LNCaP clone FGC (cell line): Measurements from ENCODE around the gene RNU6-8.

Source experiments
- DNase-seq: peaks from one replicate; pipeline ENCODE4 v3.0.0-alpha.2; 2011; ENCODE audit warnings: low read depth
- H3K4me3 ChIP-seq: 2 replicates; pipeline ENCODE4 v1.5.1; 2011; ENCODE audit warnings: mild to moderate bottlenecking, low read depth, low read length, control low read depth
- CTCF ChIP-seq: IDR thresholded peaks from 2 replicates; pipeline ENCODE4 v1.5.1; 2012; ENCODE audit warnings: mild to moderate bottlenecking; ENCODE audit not compliant: control insufficient read depth, insufficient read depth; ENCODE audit errors: extremely low read depth

The RNU6-8 gene

DNA sequence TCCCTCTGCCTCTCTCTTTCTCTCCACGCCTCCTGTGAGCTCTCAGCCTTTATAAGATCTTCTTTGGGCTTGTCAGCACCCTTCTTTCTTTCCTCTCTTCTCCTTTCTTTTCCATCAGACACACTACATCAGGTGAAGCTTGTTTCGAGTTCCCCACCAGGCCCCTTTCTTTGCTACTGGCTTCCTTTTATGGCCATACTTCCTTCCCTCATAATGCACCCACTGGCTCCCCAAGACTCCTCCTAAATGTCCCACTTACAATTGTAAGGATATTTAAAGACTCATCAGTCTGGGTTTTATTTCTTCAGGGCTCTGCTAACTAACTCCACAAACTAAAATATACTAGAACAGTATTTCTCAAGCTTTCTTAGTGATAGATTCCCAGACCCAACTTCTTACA is 3.5 kb upstream of the RNU6-8 start:
- no peak for DNase-seq
- H3K4me3 ChIP-seq, result no peak overlapping the region
- TF ChIP-seq CTCF, result no peak

DNA sequence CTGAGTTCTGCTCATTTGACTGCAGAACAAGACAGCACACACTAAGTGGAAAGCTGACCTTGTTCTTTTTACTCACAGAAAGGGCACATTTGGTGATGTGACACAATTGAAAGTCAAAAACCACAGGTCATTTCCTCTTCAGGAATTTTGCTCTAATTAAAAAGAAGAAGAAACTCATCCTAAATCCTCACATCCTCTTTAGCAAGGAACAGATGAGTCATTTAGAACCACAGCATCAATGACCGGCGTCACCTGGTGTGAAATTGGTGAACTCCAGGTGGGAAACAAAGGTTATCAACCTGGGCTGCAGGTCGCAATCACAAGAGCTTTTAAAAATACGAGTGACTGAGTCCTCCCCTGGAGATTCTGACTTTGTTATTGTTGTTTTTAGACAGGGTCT is 2.9 kb upstream of the RNU6-8 start:
- no peak overlapping the region for H3K4me3 ChIP-seq
- no peak for DNase-seq
- no peak for TF ChIP-seq CTCF

- TF ChIP-seq CTCF, result no peak
- H3K4me3 ChIP-seq, result no peak overlapping the region
Observed at GRCh38 chr14:32205554-32205953, 2.5 kb upstream of the RNU6-8 start.

GRCh38 chr14:32203928-32204357 is 874 bp upstream of the RNU6-8 start:
- peak overlapping the region; percentile 72 for H3K4me3 ChIP-seq
- no peak for TF ChIP-seq CTCF
- no peak for DNase-seq

More at GRCh38 chr14:32205554-32205953, 2.5 kb upstream of the RNU6-8 start:
- DNase-seq, result no peak

DNA sequence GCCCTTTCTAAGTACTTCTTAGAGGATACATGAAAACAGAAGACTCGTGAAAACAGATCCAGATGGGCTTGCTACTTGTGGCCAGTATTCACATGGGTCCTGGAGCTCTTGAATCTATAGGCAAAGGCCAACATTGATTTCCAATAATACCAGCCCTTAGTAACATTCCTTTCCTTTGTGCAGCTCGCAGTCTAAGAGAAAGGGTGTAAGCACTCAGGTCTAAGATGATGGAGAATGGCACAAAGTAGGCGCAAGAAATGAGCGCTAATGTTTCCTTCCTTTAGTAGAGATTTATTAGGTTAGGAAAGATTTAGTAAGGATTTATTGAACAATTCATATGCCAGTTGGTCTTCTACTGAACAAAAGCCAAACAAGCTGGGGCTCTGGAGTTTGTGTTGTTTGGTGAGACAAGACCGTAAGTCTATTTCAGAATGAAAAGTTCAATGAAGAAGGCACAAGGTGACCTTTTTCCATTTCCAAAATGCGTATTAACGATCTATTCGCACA is 525 bp downstream of the RNU6-8 start:
- peak overlapping the region; percentile 72 for H3K4me3 ChIP-seq
- no peak for TF ChIP-seq CTCF
- DNase-seq, result no peak

DNA sequence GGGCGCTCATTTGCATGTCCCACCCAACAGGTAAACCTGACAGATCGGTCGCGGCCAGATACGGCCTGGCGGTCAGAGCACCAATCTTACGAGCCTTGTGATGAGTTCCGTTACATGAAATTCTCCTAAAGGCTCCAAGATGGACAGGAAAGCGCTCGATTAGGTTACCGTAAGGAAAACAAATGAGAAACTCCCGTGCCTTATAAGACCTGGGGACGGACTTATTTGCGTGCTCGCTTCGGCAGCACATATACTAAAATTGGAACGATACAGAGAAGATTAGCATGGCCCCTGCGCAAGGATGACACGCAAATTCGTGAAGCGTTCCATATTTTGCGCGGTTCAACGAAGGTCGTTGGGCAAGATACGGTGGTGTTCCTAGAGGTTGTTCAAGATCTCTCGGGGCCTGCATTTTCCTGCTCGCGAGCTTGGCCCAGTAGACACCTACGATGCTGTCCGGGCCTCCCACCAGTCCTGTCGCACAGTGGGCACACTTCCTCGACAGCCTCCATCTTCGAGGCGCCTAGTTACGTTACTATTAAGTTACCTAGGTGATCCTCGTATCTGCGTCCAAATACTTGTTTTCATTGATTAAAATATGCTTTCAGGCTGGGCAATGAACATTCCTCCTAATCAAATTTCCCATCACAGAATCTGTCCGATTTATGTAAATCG is 1.1 kb downstream of the RNU6-8 start, which contains the start of gene RNU6-7:
Gene RNU6-7, plus strand, starts transcription at position 230 of the 675 bp plus-strand sequence.
- no peak for TF ChIP-seq CTCF
- no peak for DNase-seq
- peak within 1 kb of the TSS; percentile 72 for H3K4me3 ChIP-seq
